Stomach (tissue), 4 donors: Measurements from ENCODE around the gene LIME1.

Experiments
- CTCF ChIP-seq, 7 experiments: fragments of 450-650 bp in 4 of 7; fragments of 200-600 bp in 3 of 7; sonication (generic) in 3 of 7; IDR thresholded peaks; one replicate each; pipeline ENCODE4 v1.5.1; 2016 to 2019; ENCODE audit warnings: antibody characterized with exemption in 7 of 7, control low read depth in 2 of 7, mild to moderate bottlenecking in 1 of 7
- POLR2A ChIP-seq, 4 donors: fragments of 450-650 bp; IDR thresholded peaks; one replicate each; pipeline ENCODE4 v1.6.1; 2016; ENCODE audit warnings: antibody characterized with exemption in 4 of 4, control low read depth in 2 of 4, mild to moderate bottlenecking in 1 of 4, moderate library complexity in 1 of 4
- POLR2AphosphoS5 ChIP-seq, 3 donors: sonication (generic); formaldehyde crosslinking; IDR thresholded peaks; one replicate each; pipeline ENCODE4 v1.6.1; 2016; ENCODE audit warnings: antibody characterized with exemption in 3 of 3

- TF ChIP-seq CTCF (IDR thresholded peaks at IDR 0.05): no peak
- no peak for TF ChIP-seq POLR2A (IDR thresholded peaks at IDR 0.05)
- TF ChIP-seq POLR2AphosphoS5 (IDR thresholded peaks at IDR 0.05): no peak
Observed at GRCh38 chr20:63742381-63743024, 6.0 kb downstream of the LIME1 start.
